ENCODE data around the gene TTC34.
"Not testable (repeated sequence)": the region's sequence is repeated elsewhere in the genome, so short reads cannot be mapped to it uniquely, and the experiment has no call there.

Gene TTC34

DNA sequence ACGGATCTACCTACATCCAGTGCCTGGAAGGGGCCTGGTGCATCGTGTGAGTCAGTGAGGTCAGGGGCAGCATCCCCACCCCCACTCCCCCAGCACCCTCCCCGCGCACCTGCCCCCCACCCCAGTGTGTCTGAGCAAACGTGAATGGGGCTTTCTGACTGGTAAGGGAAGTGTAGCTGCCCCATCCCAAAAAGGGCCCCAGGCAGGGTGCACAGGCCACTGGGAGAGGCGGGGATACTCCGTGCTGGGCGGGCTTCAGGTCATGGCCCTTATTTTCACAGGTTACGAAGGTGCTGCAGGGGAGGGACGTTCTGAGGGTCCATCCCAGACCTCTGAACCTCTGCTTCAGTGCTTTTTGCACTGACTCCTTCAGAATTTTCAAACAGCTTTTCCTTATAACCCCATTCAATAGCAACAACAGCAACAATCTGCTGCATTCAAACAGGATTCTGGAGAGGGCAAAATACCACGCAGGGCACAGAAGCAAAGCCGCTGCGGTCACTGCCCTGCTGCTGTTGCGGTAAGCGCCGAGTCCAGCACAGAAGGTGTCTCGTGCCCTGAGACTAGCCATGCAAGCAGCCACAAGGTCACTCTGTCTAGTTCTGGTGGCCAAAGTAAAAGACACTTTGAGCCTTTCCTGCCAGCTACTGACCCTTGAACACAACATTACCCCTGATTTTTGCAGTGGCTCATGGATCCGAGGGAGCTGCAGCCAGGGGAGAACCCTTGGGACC lies 10.3 kb downstream of the TTC34 start:
- DNase-seq, result no peak

DNA sequence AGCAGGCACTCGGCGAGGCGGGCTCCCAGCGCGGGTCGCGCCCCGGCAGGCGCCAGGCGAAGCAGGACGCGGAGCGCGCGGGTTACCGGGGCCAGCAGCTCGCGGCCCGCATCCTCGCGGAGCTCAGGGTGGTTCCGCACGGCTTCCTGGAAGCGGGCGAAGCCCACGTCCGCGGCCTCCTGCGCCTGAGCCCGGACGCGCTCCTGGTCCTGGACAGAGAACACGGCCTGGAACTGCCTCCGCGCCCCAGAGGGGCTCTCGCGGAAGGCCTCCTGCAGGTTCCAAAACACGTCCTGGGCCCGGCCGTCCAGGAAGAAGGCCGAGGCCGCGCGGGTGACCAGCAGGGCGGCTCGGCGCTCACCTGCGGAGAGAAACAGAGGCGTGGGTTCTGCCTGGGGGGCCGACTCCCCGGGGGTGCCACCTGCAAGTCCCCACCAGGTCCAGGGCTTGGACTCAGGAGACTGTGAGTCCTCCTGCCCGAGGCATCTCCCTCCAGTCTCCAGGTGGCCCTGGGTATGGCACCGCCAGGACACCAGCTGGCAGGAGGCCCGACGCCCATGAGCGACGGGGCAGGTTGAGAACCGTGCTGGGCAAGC lies 11.4 kb downstream of the TTC34 start:
- DNase-seq, result no peak

DNA sequence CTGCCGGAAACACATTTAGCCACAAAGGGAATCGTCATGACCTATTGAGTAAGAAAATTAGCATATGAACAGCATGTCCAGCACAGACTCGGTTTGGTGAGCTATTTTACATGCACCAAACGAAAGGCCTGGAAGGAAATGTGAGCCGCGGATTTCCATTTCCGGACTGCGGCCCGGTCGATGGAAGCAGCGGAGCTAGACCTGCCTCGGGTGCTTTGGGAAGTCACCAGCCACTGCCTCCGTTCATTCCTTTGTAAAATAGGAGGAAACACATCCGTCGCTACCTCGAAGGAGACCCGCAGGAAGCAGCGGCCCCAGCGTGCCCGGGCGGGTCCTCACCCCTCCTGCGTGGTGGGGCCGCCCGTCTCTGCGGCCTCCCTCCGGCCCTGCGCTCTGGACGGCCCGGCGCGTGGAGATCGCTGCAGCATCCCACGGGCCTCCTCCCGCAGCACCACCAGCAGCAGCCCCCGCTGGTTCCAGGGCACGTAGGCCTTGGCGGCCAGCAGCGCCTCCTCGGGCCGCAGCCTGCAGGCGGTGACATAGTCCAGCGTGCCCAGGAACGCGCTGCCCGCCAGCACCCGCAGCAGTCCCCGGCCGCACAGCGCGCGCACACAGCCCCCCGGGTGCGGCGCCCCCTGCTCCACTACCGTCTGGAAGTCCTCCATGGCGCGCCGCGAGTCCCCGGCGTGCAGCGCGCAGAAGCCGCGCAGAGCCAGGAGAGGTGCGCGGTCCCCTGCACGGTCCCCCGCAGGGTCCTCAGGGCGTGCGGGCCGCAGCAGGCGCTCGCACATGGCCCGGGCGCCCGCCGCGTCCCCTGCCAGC lies 12.1 kb downstream of the TTC34 start:
- DNase-seq, result no peak

DNA sequence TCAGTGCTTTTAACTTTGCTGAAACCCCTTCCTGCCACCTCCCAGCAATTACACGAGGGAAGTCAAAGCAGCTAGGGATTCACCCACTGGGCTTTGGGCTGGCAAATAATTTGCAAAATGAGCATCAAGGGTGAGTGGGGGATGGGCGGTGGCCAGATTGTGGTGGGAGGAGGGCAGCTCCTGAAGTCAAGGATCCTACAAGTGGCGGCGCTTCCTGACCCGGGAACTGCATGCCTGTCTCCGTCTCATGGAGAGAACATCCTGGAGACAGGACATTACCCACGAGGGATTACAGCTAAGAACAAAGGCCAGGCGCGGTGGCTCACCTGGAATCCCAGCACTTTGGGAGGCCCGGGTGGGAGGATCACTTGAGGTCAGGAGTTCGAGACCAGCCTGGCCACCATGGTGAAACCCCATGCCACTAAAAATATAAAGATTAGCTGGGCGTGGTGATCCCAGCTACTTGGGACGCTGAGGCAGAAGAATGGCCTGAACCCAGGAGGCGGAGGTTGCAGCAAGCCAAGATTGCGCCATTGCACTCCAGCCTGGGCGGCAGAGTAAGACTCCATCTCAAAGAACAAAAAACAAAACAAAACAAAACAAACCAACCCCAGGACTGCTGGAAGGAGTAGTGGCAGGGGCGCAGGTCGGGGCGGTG lies 12.9 kb downstream of the TTC34 start:
- no peak for DNase-seq

DNA sequence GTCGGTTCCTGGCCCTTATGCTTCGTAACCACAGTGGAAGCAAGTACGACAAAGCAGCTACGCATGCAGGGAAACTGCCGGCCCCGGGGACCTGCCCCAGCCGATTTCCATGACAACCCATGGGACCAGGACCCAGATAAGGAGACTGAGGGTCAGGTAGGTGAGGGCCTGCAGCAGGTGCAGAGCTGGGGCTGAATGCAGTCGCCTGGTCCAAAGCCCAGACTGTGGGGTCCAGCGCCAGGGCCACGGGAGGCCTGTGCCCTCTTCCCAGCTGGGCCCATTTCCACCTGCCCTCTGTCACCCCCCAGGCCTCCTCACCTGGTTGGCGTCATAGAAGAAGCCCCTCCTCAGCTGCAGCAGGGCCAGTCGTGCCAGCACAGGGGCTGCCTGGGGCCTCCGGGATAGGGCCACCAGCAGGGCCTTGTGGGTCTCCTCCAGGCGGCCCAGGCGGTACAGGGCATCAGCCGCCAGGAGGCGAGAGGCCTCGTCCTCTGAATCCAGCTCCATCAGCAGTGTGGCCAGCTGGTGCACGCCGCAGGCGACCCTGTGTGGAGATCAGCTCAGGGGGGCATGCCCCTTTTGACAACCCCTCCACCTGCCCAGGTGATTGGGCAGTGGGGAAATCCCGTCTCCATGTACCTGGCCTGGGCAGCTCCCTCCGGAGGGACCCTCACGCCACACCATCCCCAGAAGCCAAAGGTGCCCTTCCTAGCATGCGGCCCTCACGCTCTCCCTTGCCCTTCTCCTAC lies 14.2 kb downstream of the TTC34 start:
- no peak for DNase-seq

DNA sequence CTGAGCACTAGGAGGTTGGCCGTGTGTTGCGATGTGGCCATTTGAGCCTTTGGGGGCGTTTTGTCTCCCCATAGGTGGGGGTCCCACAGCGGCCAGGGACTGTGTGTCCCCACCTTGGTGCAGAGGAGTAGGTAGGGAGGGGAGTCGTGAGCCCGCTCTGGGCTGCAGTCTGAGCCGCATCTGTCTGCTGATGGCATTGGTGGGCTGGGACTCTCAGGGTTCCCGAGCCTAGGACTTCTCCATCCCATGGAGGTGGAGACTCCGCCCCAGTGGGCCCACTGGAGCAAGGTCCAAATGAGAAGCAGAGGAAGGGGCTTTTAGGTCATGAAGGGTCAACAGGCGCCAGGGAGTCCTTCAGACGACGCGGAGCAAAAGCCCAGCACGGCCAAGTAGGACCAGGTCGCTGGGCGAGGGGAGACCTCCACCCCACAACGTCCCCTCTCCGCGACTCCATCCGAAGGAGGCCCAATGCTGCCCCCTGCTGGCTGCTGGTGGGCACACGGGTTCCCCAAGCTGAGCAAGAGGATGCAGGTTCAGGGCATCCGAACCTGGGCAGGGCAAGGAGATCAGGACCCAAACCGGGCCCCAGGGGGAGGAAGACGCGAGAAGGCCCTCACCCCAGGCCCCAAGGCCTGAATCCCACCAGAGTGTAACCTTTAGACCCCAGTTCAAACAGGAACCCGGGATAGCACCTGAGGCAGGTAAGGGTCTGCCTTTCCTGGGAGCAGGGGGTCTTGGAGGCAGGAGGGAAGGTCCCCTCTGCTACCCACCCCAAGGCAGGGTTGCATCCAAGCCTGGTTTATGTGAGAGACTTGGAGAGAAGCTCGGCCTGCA lies 14.9 kb downstream of the TTC34 start:
- DNase-seq, result no peak

DNA sequence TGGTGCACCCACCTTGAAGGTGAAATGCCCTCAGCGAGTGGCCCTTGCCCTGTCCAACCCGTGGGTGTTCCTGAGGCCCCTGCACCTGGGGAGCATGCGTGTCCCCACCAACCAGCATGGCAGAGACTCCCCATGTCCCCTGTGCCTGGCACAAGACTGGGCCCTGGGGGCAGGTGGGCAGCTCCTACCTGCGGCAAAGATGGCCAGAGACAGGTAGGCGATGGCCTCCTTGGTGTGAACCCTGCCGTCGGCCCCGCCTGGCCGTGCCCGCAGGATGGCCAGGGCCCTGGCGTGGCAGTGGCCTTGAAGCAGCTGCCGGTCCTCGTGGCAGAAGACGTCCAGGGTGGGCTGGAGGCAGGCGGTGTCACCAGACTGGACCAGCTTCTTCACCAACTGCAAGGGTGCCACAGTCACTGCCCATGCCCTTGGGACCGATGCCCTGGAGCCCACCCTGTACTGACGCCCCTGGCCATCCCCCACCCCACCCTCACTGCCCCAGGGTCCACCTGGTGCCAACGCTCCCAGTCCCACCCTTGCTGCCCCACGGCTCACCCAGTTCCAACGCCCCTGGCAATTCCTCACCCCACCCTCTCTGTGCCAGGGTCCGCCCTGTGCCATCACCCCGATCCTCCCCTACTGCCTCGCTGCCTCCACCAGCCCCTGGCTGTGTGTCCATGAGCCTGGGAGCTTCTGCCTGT lies 15.7 kb downstream of the TTC34 start:
- DNase-seq, result no peak

DNA sequence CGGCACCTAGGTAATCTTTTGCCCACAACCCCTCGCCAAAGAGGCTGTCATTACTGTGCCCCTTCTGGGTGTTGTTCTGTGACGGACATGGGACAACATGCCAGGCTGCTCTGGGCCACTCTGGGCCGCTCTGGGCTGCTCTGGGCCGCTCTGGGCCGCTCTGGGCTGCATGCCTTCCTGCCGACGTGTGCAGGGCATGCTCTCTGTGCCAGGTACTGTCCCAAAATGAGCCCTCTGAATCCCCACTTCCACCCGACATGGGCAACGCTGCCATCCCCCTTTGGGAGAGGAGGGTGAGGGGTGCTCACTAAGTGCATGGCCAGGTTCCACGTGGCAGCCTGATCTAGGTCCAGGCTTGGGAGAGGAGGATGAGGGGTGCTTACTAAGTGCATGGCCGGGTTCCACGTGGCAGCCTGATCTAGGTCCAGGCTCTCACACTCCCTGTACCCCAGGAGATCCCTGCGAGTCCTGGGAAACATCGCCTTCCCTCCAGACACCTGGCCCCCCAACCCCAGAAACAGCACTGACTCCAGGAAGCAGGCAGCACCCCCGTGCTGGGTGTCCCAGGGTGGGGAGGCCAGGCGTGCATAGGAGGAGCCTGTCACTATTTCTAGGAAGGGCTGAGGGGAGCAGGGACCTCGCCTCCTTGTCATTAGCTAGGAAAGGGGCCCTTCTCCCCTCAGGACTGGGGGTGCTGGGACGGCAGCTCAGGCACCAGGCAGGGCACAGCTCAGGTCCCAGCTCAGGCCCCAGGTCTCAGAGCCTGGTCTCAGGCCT lies 16.5 kb downstream of the TTC34 start:
- DNase-seq, result no peak

DNA sequence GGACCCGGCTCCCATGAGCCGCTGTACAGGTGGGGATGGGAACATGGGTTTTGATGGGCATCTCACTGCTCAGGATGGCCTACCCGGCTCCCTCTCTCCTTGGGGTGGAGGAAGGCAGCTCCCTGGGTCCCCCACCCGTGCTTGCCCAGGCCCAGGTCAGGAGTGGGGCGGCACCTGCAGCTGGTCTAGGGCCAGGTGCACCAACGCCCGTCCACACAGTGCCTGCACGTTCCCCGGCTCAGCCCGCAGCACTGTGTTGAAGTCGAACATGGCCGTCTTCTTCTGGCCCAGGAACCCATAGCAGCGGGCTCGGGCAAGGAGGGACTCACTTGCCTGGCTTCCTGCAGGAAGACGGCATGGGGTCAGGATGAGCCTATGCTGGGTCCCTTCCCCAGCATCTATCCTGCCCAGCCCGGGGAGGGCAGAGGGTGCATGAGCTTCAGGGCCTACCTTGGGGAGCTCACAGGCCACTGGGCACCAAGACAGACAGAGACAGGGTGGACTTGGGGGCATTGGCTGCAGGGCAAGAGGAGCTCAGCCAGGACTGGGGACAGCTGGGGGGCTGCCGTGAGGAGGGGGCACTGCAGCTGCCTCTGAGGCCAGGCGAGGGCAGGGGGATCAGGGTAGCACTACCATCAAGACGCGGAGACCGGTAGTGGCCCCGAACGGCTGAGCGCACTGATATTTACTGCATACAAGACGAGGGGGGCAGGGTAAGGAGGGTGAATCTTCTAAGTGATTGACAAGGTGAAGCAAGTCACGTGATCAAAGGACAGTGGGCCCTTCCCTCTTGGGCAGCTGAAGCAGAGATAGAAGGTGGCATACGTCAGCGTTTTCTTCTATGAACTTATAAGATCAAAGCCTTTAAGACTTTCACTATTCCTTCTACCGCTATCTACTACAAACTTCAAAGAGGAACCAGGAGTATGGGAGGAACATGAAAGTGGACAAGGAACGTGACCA lies 17.8 kb downstream of the TTC34 start:
- no peak for DNase-seq

DNA sequence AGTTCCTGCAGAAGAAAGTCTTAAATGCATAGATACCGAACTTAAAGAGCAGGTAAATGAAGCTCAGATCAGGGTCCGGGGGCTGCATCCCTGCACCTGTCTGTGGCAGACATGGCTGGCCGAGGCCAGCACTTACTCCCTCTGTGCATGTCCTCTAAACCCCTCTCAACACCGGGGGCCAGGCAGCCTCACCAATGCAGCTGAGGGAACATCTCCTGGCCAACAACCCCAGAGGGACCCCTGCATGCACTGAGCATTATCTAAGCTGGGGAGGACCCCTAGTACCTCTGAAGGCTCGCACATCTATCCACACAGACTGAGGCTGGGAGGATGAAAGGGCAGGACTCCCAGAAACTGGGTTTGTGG lies 18.4 kb downstream of the TTC34 start:
- no peak for DNase-seq

DNA sequence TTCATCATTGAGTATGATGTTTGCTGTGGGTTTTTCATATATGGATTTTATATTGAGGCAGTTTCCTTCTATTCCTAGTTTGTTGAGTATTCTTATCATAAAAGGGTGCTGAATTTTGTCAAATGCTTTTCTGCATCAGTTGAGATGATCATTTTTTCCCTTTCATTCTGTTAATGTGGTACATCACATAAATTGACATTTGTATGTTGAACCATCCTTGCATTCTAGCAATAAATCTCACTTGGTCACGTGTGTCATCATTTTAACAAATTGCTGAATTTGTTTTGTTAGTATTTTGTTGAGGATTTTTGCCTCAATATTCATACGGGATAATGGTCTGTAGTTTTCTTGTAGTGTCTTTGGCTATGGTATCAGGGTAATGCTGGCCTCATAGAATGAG lies 19.9 kb downstream of the TTC34 start:
- no peak for DNase-seq

DNA sequence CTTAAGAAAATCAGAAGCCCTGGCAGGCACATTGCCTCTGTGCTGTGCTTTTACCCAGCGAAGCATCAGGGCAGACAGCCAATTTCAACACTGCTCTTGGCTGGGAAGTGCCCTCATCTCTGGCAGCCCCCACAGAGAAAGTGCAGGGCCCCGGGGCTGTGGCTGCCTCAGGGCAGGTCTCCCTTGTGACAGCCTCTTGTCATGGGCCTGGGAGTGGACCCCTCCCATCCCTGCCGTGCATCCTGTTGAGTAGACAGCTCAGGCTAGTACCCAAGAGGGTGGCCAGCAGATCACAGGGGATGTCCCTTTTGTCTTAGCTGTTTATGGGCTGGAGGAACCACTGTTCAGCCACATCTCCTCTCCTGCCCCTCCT lies 23.3 kb downstream of the TTC34 start:
- DNase-seq, result no peak

DNA sequence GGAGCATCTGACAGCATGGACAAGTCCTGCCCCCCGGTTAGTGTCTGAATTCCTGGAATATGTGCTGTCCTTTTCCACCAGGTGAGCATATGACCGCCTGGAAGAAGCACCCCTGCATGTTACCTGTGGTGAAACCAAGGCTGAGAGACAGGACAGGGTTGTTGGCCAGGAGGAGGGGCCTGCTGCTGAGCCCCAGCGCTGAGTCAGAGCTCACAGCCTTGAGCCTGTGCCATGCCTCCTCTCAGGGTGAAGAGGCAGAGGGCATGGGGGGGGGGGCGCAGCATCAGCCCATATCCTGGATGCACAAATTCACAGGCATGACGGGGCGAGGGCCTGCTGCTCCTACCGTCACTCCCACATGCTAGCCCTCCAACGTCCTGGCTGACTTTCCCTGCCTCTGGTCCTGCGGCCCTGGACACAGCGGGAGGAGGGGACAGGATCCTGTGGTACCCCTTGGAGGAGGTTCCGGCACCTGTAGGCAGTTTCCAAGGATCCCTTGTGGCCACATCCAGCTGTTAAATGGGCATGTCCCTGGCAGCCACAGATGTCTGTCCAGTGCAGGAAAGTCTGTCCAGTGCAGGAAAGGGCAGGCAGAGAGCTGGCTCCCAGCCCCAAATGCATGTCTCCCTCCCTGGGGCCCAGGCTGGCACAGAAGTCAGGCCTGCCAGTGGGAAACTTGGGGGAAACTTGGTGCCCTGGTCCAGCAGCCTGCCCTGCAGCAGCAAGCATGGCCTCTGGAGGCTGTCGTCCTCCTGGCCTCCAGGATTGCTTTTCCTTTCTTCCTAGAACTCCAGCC lies 23.9 kb downstream of the TTC34 start:
- no peak for DNase-seq

DNA sequence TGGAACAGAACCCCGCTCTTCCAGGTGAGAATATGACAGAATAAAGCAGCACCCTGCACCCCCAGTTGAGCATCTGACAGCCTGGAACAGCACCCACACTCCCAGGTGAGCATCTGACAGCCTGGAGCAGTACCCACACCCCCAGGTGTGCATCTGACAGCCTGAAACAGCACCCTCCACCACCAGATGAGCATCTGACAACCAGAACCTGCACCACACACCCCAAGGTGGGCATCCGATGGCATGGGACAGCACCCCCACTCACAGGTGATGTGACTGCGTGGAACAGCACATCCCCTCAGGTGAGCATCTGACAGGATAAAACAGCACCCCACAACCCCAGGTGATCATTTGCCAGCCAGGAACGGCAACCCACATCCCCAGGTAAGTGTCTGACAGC lies 26.2 kb downstream of the TTC34 start:
- not testable (repeated sequence) for DNase-seq

DNA sequence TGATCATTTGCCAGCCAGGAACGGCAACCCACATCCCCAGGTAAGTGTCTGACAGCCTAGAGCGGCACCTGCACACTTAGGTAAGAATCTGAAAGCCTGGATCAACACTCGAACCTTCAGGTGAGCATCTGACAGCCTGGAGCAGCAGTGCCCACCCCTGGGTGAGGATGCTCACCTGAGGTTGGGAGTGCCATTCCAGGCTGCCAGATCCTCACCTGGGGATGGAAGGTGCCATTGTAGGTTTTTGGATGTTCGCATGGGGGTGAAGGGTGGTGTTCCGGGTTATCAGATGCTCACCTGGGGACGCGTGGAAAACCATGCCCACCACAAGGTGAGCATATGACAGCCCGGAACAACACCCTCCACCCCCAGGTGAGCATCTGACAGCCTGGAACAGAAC lies 33.4 kb downstream of the TTC34 start:
- DNase-seq, result not testable (repeated sequence)

DNA sequence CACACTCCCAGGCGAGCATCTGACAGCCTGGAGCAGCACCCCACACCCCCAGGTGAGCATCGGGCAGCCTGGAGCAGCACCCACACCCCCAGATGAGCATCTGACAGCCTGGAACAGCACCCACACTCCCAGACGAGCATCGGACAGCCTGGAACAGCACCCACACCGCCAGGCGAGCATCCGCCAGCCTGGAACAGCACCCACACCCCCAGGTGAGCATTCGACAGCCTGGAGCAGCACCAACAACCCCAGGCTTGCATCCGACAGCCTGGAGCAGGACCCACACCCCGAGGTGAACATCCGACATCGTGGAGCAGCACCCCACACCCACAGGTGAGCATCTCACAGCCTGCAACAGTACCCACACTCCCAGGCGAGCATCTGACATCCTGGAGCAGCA lies 42.1 kb downstream of the TTC34 start:
- DNase-seq, result not testable (repeated sequence)

DNA sequence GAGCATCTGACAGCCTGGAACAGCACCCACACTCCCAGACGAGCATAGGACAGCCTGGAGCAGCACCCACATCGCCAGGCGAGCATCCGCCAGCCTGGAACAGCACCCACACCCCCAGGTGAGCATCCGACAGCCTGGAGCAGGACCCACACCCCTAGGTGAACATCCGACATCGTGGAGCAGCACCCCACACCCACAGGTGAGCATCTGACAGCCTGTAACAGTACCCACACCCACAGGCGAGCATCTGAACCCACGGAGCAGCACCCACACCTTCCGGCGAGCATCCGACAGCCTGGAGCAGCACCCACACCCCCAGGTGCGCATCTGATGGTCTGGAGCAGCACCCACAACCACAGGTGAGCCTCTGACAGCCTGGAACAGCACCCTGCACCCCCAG lies 44.0 kb downstream of the TTC34 start:
- DNase-seq, result not testable (repeated sequence)

DNA sequence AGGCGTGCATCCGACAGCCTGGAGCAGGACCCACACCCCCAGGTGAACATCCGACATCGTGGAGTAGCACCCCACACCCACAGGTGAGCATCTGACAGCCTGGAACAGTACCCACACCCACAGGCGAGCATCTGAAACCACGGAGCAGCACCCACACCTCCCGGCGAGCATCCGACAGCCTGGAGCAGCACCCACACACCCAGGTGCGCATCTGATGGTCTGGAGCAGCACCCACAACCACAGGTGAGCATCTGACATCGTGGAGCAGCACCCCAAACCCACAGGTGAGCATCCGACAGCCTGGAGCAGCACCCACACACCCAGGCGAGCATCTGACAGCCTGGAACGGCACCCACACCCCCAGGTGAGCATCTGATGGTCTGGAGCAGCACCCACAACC lies 46.1 kb downstream of the TTC34 start:
- not testable (repeated sequence) for DNase-seq
